Activated B cell treated with CpG ODN at 0.5 μM for 24 hours (primary cell): Measurements from ENCODE around the gene DCXR. TPM values are rescaled to one million over a fixed set of nuclear protein-coding genes. Genes with fewer than 3 reads are reported as not detected.

ENCODE experiments used
- ATAC-seq: fragments of 200-7000 bp; cut with Tn5 transposase; one replicate; pipeline ENCODE4 v1.10.0; 2021; ENCODE audit warnings: low read depth, mild to moderate bottlenecking, moderate library complexity
- CTCF ChIA-PET: fragments of 350-600 bp; sonication (Branson Sonifier 250); formaldehyde crosslinking; loops from one replicate; lab custom pipeline; 2021; ENCODE audit warnings: antibody characterized with exemption; lab: Charles Lee
- POLR2A ChIA-PET: fragments of 350-600 bp; sonication (Branson Sonifier 250); formaldehyde crosslinking; loops from one replicate; lab custom pipeline; 2021; ENCODE audit warnings: antibody characterized with exemption; lab: Charles Lee
- DNase-seq: peaks from one replicate; pipeline ENCODE4 v3.0.0; 2022
- H3K27ac Mint-ChIP-seq: one replicate; pipeline ENCODE4 v1.8.0; 2020; ENCODE audit warnings: mixed read lengths
- H3K27me3 Mint-ChIP-seq: one replicate; pipeline ENCODE4 v1.8.0; 2021; ENCODE audit warnings: mixed read lengths
- H3K36me3 Mint-ChIP-seq: one replicate; pipeline ENCODE4 v1.8.0; 2021; ENCODE audit warnings: low read depth, mixed read lengths
- H3K4me1 Mint-ChIP-seq: one replicate; pipeline ENCODE4 v1.8.0; 2021; ENCODE audit warnings: mixed read lengths
- H3K4me3 Mint-ChIP-seq: one replicate; pipeline ENCODE4 v1.8.0; 2020; ENCODE audit warnings: mild to moderate bottlenecking, mixed read lengths
- H3K9me3 Mint-ChIP-seq: one replicate; pipeline ENCODE4 v1.8.0; 2020; ENCODE audit warnings: mixed read lengths
- CTCF ChIP-seq: fragments of 200-600 bp; IDR thresholded peaks from one replicate; pipeline ENCODE4 v1.8.0; 2022; ENCODE audit warnings: antibody characterized with exemption, mild to moderate bottlenecking
- intact Hi-C: fragments of 100-400 bp; cut with micrococcal nuclease; formaldehyde crosslinking; loops from one replicate; pipeline ENCODE4 v1.15.1; 2024
- total RNA-seq: library from RNA; stranded (reverse); gene quantifications from 2 replicates; pipeline ENCODE4 v1.2.3, GENCODE V29; 2022

Gene DCXR
- total RNA-seq, 1 donor from 2014 or later = 84.3 TPM

GRCh38 chr17:82013772-82014321, 23.6 kb downstream of the DCXR start:
- ChIA-PET CTCF (no interaction called here), POLR2A (no interaction called here)
- peaks cover 4% of the 10 kb centered on the region for H3K36me3 Mint-ChIP-seq
- no peak for TF ChIP-seq CTCF
- no peak overlapping the region for H3K27ac Mint-ChIP-seq
- no peaks in the 10 kb centered on the region for H3K4me1 Mint-ChIP-seq
- intact Hi-C loops = no loop called here
- no peak overlapping the region for H3K4me3 Mint-ChIP-seq
- DNase-seq (no peak), ATAC-seq (no peak)
- no peaks in the 10 kb centered on the region for H3K9me3 Mint-ChIP-seq
- H3K27me3 Mint-ChIP-seq = no peaks in the 10 kb centered on the region

GRCh38 chr17:82013341-82013740, 24.2 kb downstream of the DCXR start:
- ATAC-seq = no peak
- ChIA-PET CTCF (no interaction called here), POLR2A (no interaction called here)
- TF ChIP-seq CTCF = no peak
- no peak overlapping the region for H3K27ac Mint-ChIP-seq
- H3K36me3 Mint-ChIP-seq = no peaks in the 10 kb centered on the region
- no peak overlapping the region for H3K4me3 Mint-ChIP-seq
- H3K4me1 Mint-ChIP-seq = no peaks in the 10 kb centered on the region
- DNase-seq = no peak
- H3K27me3 Mint-ChIP-seq = no peaks in the 10 kb centered on the region
- no peaks in the 10 kb centered on the region for H3K9me3 Mint-ChIP-seq
- intact Hi-C loops = no loop called here

- DNase-seq = no peak
- H3K36me3 Mint-ChIP-seq = no peaks in the 10 kb centered on the region
- no peaks in the 10 kb centered on the region for H3K4me1 Mint-ChIP-seq
- no peak overlapping the region for H3K4me3 Mint-ChIP-seq
- intact Hi-C loops = no loop called here
- no peak for TF ChIP-seq CTCF
- CTCF ChIA-PET = no interaction called here
- POLR2A ChIA-PET = no interaction called here
- no peak overlapping the region for H3K27ac Mint-ChIP-seq
- no peaks in the 10 kb centered on the region for H3K27me3 Mint-ChIP-seq
- no peaks in the 10 kb centered on the region for H3K9me3 Mint-ChIP-seq
- ATAC-seq = no peak
These were observed 24.7 kb downstream of the DCXR start for GRCh38 chr17:82012640-82013295.

GRCh38 chr17:82012261-82012639, 25.2 kb downstream of the DCXR start:
- Mint-ChIP-seq H3K36me3 (no peaks in the 10 kb centered on the region), H3K4me3 (no peak overlapping the region), H3K9me3 (no peaks in the 10 kb centered on the region), H3K4me1 (no peaks in the 10 kb centered on the region), H3K27me3 (no peaks in the 10 kb centered on the region), H3K27ac (no peak overlapping the region)
- TF ChIP-seq CTCF = no peak
- intact Hi-C loops = no loop called here
- ChIA-PET CTCF (no interaction called here), POLR2A (no interaction called here)
- ATAC-seq (no peak), DNase-seq (no peak)

GRCh38 chr17:82011617-82012187, 25.8 kb downstream of the DCXR start:
- TF ChIP-seq CTCF = no peak
- intact Hi-C loops = no loop called here
- no peak overlapping the region for H3K4me3 Mint-ChIP-seq
- ATAC-seq (no peak), DNase-seq (no peak)
- no peaks in the 10 kb centered on the region for H3K27me3 Mint-ChIP-seq
- no peaks in the 10 kb centered on the region for H3K36me3 Mint-ChIP-seq
- POLR2A ChIA-PET = no interaction called here
- CTCF ChIA-PET = no interaction called here
- H3K9me3 Mint-ChIP-seq = no peaks in the 10 kb centered on the region
- H3K4me1 Mint-ChIP-seq = no peaks in the 10 kb centered on the region
- H3K27ac Mint-ChIP-seq = no peak overlapping the region
